HG03460 (cell line): Measurements from ENCODE around the gene ALDH1A3.
A peak's percentile ranks its signal among the peaks of the same experiment; 100 is the strongest.

Source experiments
- ATAC-seq: cut with Tn5 transposase; IDR thresholded peaks from one replicate; pipeline ENCODE4 v1.9.1; 2021; ENCODE audit not compliant: unreplicated experiment

ALDH1A3 gene

DNA sequence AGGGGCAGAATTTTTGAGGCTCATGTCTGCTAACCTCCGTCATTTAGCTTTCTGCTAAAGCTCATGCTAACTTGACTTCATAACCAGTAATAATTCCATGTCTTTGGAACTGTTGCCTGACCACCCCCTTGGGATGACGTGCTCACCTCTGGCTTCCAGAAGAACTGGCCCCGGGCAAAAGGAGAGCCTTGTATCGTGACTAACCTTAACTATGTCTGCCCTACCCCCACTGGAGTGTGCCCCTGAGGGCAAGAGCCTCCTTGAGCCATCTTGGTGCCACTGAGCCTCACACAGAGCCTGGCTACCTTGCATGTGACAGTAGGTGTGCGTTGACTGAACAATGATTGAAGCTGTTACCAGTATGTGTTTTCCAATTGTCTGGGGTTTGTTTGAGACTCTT lies 44.3 kb downstream of the ALDH1A3 start:
- no peak for ATAC-seq

DNA sequence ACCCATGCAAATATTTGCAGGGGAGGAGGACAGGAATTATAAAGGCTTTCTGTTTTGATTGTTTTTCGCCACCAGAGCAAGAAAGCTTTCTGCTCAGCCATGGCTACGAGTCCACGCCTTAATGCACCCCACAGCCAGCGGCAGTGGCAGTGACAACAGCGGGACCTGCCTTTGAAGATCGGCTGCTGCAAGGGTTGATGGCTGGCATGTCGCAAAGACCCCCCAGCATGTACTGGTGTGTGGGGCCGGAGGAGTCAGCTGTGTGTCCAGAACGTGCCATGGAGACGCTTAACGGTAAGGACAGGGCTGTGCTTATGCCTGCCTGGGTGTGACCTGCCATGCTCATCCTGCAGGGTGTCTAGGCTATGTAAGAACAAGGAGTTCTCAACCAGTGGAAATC lies 44.8 kb downstream of the ALDH1A3 start:
- no peak for ATAC-seq

DNA sequence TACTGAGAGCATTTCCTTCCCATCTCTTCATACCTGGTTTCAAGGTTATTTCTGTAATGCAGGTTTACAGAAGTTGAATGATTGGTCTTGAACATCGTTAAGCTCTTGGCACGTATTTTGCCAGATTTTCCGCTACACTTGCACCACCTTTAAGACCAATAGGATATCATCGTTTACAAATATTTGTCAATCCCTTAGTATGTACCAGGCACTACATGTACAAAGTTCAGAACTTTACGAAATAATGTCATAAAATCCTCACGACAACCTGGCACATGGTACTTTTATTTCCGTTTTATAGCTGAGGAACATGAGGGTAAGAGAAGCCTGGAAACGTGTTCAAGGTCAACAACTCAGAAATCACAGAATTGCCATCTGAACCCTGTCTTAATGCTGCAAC lies 45.8 kb downstream of the ALDH1A3 start:
- ATAC-seq, result no peak

DNA sequence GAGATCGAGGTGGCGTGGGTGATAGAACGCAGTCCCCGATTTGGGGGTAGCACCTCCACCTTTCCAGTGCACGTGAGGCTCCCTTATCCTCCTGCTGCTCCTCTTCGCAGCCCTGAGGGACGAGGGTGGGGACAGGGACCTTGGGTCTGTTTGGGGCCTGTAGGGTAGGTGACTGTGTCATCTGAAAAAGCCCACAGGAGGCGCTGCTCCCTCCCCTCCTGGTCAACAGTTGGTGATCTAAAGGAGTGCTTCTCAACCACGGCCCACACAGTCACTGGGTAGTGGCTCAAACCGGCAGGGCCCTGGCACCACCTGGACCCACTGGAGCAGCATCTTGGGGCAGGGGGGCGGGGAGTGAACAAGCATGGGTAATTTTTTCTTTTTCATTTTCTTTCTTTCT lies 46.6 kb downstream of the ALDH1A3 start:
- no peak for ATAC-seq

DNA sequence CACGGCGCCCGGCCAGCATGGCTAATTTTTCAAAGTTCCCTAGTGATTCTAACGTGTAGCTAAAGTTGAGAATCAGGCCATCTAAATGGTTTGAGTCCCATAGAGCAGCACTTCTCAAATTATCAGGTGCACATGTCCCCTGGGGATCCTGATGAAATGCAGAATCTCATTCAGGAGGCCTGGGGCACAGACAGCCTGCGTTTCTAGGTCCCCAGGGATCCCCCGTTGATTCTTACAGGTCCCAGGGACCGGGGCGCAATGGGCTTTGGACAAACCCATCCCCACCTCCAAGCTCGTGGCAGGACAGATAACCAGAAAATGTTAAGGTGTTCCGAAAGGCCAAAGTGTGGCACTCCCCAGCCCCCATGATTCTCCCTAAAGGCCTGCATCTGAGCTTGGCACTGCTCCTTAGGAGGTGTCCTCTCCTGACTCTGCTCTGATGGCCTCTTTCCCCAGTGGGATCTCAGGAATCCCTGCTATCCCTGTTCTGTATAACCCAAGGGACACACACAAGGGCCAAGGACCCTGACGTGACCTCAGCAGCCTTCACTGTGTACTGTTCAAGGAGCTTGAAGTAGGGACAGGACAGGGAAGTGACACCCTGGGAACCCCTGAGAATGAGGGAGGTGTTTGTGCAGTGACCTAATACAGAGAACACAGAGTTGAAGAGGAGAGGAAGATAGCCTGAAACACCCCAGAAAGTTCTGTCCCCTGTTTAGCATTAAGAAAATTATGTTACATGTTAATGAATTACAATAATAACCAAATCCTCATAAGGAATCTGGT lies 47.5 kb downstream of the ALDH1A3 start:
- ATAC-seq, result peak; percentile 56

DNA sequence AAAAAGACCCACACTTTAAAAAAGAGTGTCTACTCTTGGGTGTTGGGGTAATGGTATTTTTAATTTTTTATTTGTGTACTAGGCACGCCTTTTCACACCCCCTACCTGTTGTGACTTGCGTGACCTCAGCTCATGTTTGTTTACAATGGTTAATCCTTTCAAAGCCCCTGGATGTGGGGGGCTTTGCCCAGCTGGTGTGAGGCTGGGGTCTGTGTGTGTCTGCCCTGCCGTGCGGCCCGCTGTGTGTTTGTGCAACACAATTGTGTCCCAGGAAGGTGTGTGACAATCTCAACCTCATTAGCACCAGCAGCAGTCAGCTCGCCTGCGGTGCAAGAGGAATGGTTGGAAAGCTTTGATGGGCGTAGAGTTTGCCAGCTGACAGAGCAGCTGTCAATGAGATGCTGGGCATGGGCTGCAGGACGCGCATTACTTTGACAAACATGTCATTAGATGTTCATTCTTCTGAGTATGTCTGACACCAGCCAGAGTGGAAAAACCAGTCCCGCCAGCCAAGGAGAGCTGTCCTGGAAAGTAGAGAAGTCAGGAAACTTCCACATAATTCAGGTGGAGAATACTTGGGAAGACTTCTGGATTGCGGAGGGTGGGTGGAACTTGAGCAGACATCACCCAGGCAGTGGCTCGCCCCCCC lies 49.1 kb downstream of the ALDH1A3 start:
- no peak for ATAC-seq

DNA sequence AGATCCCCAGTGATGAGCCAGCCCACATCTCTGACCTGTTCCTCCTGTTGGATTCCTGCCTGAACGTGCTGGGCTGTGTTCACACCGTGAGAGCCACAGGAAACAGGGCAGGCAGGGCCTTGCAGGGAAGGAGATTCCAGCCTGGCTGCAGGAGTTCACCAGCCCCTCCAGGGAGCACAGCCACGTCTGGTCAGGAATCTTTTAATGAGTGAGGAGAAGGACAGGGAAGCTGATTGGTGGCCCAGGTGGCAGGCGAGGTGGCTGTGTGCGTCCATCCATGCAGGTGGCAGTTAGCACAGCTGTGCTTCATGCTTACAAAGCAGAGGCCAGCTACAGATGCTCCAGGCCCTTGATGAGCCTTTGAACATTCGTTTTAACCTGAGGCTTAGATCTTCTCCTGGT lies 50.0 kb downstream of the ALDH1A3 start:
- ATAC-seq, result no peak

DNA sequence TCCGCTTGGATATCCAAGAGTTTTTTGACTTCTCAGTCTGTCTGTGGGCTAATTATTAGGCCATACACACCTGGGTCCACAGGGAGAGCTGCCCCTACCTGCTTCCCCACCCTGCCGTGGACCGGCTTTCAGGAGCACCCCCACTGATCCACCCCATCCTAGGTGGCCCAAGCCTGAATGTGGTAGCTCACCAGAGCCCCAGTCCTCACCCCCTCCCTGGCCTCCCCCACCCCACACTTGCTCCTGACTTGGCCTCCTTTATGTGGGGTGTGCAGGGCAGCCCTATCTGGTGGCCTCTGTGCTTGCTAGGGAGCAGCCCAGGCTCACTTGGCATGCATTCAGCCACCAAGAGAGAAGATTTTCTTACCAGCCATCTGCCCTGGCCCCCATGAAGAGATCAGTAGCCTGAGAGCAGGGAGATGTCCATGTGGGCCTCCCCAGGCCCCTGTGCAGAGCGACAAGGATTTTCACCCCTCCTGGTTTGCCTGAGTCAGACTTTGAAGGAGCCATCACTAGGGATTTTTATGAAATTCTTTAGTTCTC lies 50.7 kb downstream of the ALDH1A3 start:
- ATAC-seq, result no peak

DNA sequence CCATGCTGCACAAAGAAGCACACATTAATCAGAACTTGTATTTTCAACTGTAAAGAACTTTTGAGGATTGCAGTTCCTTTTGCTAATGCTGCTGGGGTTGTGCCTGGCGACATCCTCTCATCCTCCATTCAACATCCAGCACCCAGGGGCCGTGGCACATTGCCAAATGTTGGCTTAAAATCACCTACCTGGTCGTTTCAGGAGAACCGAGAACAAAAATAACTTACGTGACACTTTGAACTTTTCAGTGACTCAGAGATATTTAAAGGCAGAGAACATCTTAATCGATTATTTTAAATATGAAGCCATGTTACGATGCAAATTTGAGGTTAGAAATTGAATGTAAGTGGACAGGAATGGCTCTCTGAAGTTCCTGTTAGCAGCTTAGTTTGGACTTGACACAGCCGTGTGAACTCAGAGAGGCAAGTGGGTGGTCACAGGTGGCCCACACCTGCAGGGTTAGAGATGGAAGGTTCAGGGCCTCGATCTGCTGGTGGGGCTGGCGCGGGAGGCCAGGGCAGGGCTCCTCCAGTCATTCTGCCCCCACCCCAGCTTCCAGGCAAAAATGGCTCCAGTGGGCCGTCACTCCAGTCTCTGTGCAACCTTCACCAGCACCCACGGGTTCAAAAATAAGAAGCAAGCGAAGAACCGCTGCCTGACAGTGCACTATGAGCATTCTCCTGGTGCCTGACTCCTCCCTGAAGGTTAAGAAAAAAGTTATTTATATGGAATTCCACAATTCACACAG lies 51.7 kb downstream of the ALDH1A3 start:
- peak; percentile 45 for ATAC-seq

DNA sequence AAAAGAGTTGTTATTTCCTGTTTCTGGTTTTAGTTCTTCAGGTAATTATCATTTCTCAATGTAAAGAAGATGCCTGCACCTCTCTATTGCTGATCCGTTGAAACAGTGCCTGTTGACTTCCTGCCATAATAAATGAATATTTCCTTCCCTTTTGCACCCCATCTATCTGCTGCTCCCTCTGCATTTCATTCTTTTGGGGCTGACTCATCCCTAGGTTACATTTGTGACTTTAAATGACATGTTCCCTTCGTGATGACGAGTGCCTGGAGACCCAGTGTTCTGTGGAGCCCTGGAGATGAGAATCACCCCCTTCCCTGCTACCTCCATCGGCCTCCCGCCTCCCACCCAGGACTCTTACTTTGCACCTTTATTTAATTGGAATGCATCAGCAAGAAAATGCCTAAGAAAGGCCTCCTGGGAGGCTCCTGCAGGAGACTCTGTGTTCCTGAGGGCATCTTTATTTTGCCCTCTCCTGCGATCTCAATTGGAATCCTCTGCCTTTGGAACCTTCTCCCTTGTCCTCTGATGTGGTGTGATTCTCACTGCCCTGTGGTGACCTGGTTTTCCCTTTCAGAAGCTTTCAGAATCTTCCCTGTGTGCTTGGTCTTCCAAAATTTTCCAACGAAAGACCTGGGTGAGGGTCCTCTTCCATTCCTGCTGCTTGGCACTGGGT lies 53.2 kb downstream of the ALDH1A3 start:
- no peak for ATAC-seq

DNA sequence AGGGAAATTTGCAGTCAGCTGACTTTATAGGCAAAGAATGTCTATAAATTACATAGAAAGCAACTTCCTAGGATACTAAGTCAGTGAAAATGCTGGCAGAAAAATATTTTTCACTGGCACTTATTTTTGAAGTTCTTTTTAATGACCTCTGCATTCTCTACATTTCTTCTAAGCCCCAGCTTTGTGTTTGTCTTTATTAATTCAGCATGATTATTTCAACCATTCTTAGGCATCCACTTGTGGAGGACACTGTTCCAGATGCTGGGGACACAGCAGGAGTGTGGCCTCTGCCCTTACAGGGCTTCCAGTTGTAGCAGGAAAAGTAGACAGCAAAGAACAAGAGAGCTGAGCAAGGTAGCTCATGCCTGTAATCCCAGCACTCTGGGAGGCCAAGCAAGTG lies 54.5 kb downstream of the ALDH1A3 start:
- ATAC-seq, result no peak

DNA sequence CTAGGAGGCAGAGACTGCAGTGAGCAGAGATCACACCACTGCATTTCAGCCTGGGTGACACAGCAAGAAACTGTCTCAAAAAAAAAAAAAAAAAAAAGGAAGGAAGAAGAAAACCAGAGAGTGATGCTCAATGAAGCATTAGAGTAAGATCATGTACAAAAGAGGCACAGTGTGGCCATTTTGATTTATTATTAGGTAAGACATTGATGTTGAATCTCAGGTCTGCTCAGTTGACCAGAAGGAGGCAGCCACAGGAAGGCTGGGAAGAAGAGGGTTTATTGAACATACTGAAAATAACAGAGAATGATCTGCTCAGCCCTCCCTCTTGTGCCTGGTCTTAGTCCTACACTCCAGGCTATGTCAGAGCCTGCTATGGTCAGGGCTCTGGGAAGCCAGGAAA lies 55.1 kb downstream of the ALDH1A3 start:
- ATAC-seq, result no peak

DNA sequence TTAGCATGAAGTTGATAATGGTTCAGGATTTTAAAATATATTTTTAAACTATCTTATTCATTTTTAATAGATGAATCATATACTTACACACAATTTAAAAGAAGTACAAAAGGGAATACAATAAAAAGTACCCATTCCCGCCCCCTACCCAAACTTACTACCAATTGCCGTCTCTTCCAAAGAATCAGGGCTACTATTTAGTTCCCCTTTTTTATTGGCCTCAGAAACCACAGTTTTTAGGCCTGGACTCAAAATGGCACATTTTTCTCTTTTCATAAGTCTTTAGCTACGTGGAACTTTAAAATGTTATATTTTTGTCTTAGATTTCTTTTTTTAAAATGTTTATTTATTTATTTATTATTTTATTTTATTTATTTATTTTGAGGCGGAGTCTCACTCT lies 57.5 kb downstream of the ALDH1A3 start:
- ATAC-seq, result no peak

DNA sequence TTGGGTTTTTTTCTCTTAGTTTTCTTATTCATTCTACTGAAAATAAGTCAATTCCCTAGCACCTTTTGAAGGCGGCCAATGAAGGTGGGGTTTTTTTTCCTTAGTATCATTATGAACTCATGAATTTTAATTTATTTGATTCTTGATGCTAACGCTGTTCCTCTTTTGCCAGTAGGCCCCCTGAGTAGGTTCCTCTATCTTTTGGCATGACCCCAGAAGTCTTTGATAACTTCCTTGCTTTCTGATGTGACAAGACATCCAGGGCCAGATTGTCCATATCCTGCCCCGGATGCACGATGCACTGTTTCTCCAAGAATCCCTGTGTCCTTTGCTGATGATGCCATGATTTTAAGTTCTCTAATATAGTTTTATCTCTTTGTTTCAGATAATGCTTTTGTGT lies 60.2 kb downstream of the ALDH1A3 start:
- ATAC-seq, result no peak

DNA sequence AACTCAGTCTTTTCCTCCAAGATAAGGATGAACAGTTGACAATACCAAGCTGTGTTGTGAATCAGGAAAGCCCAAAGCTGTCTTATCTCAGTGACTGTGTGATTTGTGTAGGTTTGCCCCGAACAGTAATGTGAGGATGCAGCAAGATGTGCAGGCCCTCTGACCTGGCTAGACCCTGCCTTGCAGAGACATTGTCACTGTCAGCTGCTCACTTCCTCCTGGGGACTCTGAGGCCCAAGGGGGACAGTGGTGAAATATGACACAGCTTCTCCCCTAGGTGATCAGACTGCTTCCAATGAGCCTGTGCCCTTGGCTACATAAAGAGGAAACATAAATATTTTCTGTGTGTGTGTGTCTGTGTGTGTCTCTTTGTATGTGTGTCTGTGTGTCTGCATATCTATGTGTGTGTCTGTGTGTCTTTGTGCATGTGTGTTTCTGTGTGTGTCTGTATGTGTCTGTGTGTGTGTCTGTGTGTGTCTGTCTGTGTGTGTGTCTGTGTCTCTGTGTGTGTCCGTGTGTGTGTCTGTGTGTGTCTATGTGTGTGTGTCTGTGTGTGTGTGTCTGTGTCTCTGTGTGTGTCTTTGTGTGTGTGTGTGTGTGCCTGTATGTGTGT lies 61.2 kb downstream of the ALDH1A3 start:
- ATAC-seq, result peak; percentile 71

DNA sequence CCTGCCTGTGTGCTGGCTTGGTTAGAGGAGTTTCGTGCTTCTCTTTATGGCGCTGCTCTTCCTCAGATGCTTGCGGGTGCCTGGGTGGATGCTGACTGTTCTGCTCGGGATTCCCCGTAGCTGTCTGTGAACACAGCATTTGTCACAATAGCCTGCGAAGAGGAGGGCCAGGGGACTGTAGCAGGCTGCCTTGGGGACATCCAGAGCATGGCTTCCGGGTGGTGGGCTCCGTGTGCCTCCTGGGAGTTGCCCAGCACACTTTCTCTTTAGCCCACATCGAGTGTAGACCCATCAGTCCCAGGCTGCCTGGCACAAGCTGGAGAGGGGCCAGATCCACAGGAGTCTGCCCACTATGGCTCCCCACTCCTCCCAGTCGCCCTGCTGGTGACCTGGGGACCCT lies 61.9 kb downstream of the ALDH1A3 start:
- peak; percentile 60 for ATAC-seq

DNA sequence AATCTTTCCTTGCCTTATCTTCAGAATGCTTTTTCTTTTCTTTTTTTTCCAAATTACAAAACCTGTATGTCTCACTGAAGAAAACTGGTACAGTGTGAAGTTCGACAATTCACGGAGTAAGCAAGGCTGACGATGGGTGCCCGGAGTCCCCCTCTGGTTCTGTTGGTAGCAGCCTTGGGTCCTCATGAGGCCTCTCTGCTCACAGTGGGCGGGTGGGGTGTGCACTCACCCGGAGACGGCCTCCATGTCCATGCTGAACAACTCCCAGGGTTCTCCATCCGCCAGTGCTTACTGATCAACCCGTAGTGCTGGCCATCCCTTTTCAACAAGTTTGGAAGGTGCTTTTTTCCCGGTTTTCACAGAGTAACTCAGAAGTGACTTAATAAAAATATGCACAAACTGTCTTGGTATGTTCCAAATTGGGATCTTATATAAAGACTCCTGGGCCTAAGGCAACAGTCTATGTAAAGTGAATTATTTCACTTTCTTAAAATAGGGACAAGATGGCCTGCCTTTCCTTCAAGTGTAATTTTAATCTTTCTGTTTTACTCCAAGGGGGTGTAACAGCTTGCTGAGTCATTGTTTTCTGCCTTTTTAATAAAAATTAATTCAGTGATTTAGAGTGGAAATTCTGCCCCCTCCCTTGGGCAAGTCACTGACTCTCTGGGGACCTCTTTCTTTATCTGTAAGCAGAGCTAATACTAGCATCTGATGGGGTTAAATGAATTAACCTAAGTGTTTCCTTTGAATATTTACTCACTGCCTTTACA lies 63.2 kb downstream of the ALDH1A3 start:
- no peak for ATAC-seq

DNA sequence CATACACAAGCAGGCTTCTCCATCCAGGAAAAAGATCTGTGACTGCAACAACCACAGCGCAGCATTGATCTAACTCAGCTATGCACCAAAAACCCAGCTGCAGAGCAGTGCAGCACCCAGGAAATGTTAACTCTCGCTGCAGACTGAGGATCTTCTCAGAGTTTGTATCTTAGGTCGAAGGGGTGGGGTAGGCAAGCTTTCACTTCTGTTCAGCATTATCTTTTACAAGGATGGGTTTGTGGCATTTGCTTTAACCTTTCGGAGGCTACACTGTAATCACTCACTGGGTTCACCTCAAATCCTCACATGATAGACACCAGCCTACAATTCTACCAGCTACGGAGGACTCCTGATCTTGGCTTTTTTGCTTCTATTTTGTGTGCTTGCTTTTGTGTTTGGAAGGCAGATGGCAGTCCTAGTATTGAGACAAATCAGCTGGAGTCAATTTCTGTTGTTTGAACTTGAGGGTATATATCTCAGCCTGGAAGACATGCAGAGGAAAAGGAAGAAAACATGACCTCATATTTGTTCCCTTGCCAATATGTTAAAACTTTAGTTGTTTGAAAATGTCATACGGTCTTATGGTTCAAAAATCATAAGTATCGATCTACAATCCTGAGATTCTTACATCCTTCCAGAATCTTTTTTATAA lies 64.7 kb downstream of the ALDH1A3 start:
- peak; percentile 40 for ATAC-seq

DNA sequence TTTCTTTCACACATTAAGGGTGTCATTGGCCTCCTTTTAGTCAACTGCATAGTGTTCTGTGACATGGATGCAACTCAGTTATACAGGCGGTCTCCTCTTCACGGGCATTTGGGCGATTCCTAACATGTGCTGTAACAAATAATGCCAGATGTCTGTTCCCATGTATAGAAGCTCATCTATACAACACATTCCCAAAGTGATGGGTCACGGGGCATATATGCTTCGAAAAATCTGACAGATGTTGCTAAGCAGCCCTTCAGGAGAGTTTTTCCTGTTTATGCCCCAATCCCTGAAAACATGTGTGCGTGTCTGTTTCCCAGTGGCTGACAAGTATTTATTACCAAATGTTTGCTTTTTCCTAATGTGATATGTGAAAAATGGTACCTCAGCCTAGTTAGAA lies 65.4 kb downstream of the ALDH1A3 start:
- no peak for ATAC-seq
